Fibroblast of lung (primary cell): Measurements from ENCODE around the gene CDC25A.

Experiments
- CTCF ChIP-seq, 2 donors: IDR thresholded peaks in 1 of 2; conservative IDR thresholded peaks in 1 of 2; 1 replicate in 1 of 2; 2 replicates in 1 of 2; pipeline ENCODE4 v1.5.1; 2011 to 2012; ENCODE audit warnings: low read length in 2 of 2, control low read depth in 1 of 2, inconsistent platforms in 1 of 2, low read depth in 1 of 2, mild to moderate bottlenecking in 1 of 2
- EZH2 ChIP-seq: IDR thresholded peaks from 2 replicates; pipeline ENCODE4 v1.5.1; 2012; ENCODE audit warnings: low read length, control low read depth, mild to moderate bottlenecking; ENCODE audit errors: missing control alignments

GRCh38 chr3:48202632-48203031 is 14.4 kb upstream of the CDC25A start:
- TF ChIP-seq CTCF (conservative IDR thresholded peaks at IDR 0.05 in 1 of 2, IDR thresholded peaks at IDR 0.05 in 1 of 2; ENCODE audit: low read depth in 1 of 2, low read length in 2 of 2) (no peak), EZH2 (no peak)
